HPDE6-E6E7 (cell line): ENCODE measurements around the gene PSME4.
"Not testable (repeated sequence)": the region's sequence is repeated elsewhere in the genome, so short reads cannot be mapped to it uniquely, and the experiment has no call there.

ENCODE experiments used
- DNase-seq: peaks from one replicate; pipeline ENCODE4 v3.0.0; 2011; ENCODE audit warnings: missing footprints; ENCODE audit errors: extremely low spot score

PSME4 gene

GRCh38 chr2:53964257-53964952 lies 6.4 kb downstream of the PSME4 start:
- DNase-seq = no peak

GRCh38 chr2:53961478-53962216 lies 9.1 kb downstream of the PSME4 start:
- DNase-seq = not testable (repeated sequence)

GRCh38 chr2:53960476-53960875 lies 10.3 kb downstream of the PSME4 start:
- no peak for DNase-seq

GRCh38 chr2:53958443-53958842 lies 12.3 kb downstream of the PSME4 start:
- no peak for DNase-seq

- no peak for DNase-seq
Observed at GRCh38 chr2:53952519-53952918, 18.3 kb downstream of the PSME4 start.

GRCh38 chr2:53949457-53949856 lies 21.3 kb downstream of the PSME4 start:
- DNase-seq = no peak

- no peak for DNase-seq
Observed at GRCh38 chr2:53945538-53945937, 25.3 kb downstream of the PSME4 start.

- DNase-seq = no peak
Observed at GRCh38 chr2:53944542-53944941, 26.3 kb downstream of the PSME4 start.

- no peak for DNase-seq
Observed at GRCh38 chr2:53942280-53942679, 28.5 kb downstream of the PSME4 start.

- DNase-seq = no peak
Observed at GRCh38 chr2:53941749-53942148, 29.0 kb downstream of the PSME4 start.

GRCh38 chr2:53939656-53940055 lies 31.1 kb downstream of the PSME4 start:
- DNase-seq = no peak

GRCh38 chr2:53938904-53939303 lies 31.9 kb downstream of the PSME4 start:
- no peak for DNase-seq

GRCh38 chr2:53933329-53933728 lies 37.5 kb downstream of the PSME4 start:
- DNase-seq = no peak

- DNase-seq = not testable (repeated sequence)
Observed at GRCh38 chr2:53926321-53926720, 44.5 kb downstream of the PSME4 start.

- DNase-seq = peak; percentile 32
Observed at GRCh38 chr2:53913721-53914120, 57.1 kb downstream of the PSME4 start.

GRCh38 chr2:53911434-53912189 lies 59.2 kb downstream of the PSME4 start:
- DNase-seq = no peak

GRCh38 chr2:53907582-53907981 lies 63.2 kb downstream of the PSME4 start:
- DNase-seq = no peak

GRCh38 chr2:53905396-53905795 lies 65.4 kb downstream of the PSME4 start:
- no peak for DNase-seq

- DNase-seq = no peak
Observed at GRCh38 chr2:53903011-53903410, 67.8 kb downstream of the PSME4 start.

- no peak for DNase-seq
Observed at GRCh38 chr2:53901192-53901591, 69.6 kb downstream of the PSME4 start.

- peak; percentile 72 for DNase-seq
Observed at GRCh38 chr2:53896864-53897263, 73.9 kb downstream of the PSME4 start.

- DNase-seq = no peak
Observed at GRCh38 chr2:53886406-53887280, 84.2 kb downstream of the PSME4 start.
